GM12872 (cell line): ENCODE measurements around the gene TCP11L2.

Experiments used
- CTCF ChIP-seq: IDR thresholded peaks from 3 replicates; pipeline ENCODE4 v1.5.1; 2011; ENCODE audit warnings: low read depth, mild to moderate bottlenecking, low read length, moderate library complexity; ENCODE audit not compliant: insufficient read depth

The TCP11L2 gene

GRCh38 chr12:106303202-106303820 lies 778 bp downstream of the TCP11L2 start:
- TF ChIP-seq CTCF = 0 out of 3 replicates have a peak, but pooled peaks have one; percentile 8

- TF ChIP-seq CTCF = no peak
Observed at GRCh38 chr12:106304001-106304421, 1.5 kb downstream of the TCP11L2 start.

GRCh38 chr12:106304797-106305196 lies 2.3 kb downstream of the TCP11L2 start:
- no peak for TF ChIP-seq CTCF

- no peak for TF ChIP-seq CTCF
Observed at GRCh38 chr12:106305376-106305775, 2.8 kb downstream of the TCP11L2 start.

GRCh38 chr12:106307181-106307580 lies 4.6 kb downstream of the TCP11L2 start:
- no peak for TF ChIP-seq CTCF

- no peak for TF ChIP-seq CTCF
Observed at GRCh38 chr12:106308121-106308520, 5.6 kb downstream of the TCP11L2 start.

- TF ChIP-seq CTCF = no peak
Observed at GRCh38 chr12:106308611-106309010, 6.1 kb downstream of the TCP11L2 start.
